GM18499 (cell line): ENCODE data around the gene MRPL53.
"Not testable (repeated sequence)": the region's sequence is repeated elsewhere in the genome, so short reads cannot be mapped to it uniquely, and the experiment has no call there.

Experiments
- ATAC-seq: cut with Tn5 transposase; IDR thresholded peaks from one replicate; pipeline ENCODE4 v1.9.1; 2021; ENCODE audit warnings: moderate number of reproducible peaks; ENCODE audit not compliant: insufficient read depth, unreplicated experiment

The MRPL53 gene

DNA sequence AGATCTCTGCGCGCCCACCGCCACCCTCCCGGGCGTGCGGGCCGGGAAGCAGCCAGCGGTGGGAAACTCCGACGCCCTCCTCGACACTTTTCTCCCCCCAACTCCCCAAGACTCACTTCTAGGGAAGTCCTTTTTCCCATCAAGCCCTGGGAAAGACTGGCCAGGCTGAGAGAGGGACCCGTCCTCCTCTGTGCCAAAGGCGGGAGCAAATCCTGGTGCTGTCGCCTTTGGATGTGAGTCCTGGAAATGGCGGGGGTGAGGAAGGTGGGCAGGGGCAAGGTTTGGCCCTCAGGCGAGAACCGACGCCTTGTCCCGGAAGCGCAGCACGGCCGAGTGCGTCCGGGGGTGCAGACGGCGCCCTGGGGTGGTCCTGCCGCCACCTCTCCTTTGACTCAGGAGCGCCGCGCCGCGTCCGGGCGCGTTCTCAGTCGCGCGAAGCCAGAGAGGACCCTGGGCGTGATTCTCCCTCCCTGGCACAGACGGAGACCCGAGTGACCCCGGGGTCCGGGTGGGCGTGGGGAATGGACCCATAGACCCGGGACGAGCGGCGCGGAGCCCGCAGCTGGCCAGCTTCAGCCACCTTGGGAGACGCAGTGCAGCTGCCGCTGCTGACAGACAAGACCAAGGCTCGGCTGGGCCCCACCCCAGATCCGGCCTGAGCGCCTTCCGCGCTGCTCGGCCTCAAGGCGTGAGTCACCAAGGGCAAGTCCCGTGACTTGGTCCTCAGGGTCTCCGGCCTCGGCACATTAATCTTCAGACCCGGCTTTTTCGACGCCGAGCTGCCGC, 30.4 kb upstream of the MRPL53 start:
- no peak for ATAC-seq

GRCh38 chr2:74502147-74502719, 29.8 kb upstream of the MRPL53 start:
- no peak for ATAC-seq

- no peak for ATAC-seq
Measured at GRCh38 chr2:74501335-74502071, 29.0 kb upstream of the MRPL53 start.

- ATAC-seq = no peak
Measured at GRCh38 chr2:74500578-74500946, 28.1 kb upstream of the MRPL53 start.

DNA sequence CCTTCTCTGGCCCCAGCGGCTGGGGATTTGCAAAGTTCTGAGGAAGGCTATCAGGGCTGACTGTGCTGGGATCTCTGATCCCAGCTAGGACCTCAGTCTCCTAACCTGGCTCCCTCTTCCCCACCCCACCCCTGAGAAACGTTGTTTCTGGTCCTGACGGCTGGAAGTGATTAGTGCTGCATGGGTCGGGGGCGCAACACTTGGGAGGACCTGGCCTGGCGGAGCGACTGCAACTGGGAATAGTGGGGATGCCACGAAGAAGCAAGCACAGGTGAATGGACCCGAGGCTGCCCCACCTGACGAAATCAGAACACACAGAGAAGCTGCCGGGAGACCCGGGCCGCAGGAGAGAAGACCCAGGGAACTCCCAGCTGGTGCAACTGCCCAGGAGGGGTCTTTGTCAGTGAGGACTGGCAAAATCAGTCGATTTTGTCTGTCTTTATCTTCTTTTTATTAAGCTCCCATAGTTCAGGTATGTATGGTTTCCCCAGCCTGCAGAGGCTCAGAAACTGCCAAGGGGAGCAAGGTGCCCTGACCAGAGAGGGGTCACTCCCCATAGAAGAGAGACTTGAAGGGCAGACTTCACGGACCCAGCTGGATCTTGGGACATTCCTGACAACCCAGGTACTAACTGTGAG, 27.6 kb upstream of the MRPL53 start:
- ATAC-seq = no peak

DNA sequence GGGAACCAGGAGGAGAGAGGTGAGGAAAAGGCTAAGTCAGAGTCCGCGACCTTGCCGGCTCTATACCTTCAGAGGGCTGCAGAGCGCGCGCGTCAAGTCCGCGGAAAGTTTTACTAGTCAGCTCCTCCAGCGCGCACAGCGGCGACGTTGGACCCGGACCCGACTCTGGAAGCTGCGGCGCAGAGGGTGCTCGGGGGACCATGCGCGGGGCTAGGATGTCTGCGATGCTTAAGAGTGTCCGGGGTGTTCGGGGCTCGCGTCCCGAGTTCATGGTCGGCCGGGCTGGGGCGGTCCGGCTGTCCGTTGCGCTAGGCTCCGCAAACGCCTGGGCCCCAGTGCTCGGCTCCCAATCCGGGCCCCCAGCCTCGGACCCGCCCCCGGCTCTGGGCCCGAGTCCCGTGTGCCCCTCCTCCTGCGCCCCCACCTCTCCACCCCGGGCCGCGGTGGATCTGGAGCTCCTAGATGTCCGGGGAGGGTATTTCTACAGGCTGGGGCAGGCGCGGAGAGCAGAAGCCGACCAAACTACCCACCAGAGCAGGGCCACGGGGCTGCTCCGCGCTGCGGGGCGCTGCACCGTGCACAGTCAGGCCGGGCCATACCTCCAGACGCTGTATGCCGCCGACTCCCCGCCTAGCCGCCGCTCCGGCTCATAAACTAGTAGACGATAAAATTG, 26.9 kb upstream of the MRPL53 start, which contains the start of gene LBX2:
LBX2 (minus strand) TSS at position 337 of the 673 bp plus-strand sequence; CDS start at position 271, 66 bp downstream.
- no peak for ATAC-seq

DNA sequence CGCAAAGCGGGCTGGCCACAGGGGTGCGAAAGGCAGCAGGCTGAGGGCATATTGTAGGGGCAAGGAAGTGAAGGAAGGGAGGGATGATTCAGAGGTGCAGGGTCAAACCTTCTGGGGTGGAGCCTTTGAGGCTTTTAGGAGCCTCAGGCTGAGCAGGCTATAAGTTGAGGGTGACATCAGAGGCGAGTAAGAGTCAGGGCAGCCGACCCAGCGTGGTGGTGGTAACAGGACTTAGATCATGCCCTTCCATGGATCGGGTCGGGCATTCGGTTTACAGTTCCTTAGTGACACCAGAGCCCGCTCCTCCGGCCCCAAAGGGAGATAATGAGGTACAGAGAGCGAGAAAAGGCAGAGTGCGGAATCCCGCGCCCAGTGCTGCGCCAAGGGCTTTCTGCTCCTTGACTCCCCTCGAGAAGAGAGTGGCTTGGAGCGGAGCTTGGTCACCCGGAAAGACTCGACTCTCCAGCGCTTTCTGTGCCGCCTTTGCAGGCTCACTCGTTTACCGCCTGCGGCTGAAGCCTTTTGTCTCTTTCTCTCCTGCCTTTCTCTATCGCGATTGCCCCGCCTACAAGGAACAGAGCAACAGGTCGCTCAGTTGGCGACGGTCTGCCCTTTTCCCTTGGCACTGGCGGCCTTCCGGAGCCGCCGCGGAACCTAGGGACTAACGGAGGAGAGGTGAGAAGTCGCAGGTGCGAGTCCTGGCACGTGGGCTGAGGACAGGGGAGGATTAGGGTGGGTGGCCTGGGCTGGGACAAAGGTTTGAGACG, 26.2 kb upstream of the MRPL53 start:
- no peak for ATAC-seq

- no peak for ATAC-seq
Measured at GRCh38 chr2:74497777-74498499, 25.5 kb upstream of the MRPL53 start.

DNA sequence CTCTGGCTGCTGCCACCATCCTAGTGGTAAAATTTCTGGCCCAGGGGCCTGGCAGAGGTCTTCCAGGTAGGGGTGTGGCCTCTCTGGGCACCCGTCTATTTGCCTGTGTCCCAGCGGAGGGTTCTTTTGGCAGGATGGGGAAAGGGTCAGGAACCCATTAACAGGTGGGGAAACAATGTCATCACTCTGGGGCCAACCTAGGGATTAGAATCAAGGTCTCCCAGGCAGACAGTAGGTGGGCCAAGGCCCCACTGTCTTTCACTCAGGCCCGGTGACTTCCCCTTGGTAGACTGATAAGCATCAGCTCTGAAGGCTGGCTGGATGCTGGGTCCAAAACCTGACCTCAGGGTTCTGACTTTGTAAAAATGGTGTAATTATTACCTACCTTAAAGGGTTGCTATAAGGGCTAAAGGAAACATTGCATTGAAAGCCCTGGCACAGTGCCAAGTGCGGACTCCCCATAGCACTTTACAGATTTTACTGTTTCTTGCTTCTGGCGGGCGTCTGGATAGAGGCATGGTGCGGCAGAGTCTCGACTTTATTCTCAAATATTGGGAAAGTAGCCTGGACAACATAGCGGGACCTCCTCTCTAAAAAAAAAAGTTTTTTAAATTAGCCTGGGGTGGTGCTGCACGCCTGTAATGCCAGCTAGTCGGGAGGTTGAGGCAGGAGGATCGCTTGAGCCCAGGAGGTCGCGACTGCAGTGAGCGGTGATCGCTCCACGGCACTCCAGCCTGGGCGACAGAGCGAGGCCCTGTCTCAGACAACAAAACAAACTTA, 24.7 kb upstream of the MRPL53 start:
- no peak for ATAC-seq

GRCh38 chr2:74495440-74495839, 23.0 kb upstream of the MRPL53 start:
- ATAC-seq = no peak

GRCh38 chr2:74493546-74493945, 21.1 kb upstream of the MRPL53 start:
- no peak for ATAC-seq

GRCh38 chr2:74491648-74492544, 19.4 kb upstream of the MRPL53 start:
- ATAC-seq = no peak

GRCh38 chr2:74489906-74490305, 17.4 kb upstream of the MRPL53 start:
- ATAC-seq = no peak

- ATAC-seq = no peak
Measured at GRCh38 chr2:74488643-74489481, 16.4 kb upstream of the MRPL53 start.

- ATAC-seq = no peak
Measured at GRCh38 chr2:74486141-74486540, 13.7 kb upstream of the MRPL53 start.

- not testable (repeated sequence) for ATAC-seq
Measured at GRCh38 chr2:74483675-74484164, 11.2 kb upstream of the MRPL53 start.
